Thoracic aorta (tissue), 2 donors: Measurements from ENCODE around the gene SOX15. TPM values are rescaled to one million over a fixed set of nuclear protein-coding genes. Genes with fewer than 3 reads are reported as not detected.

ENCODE experiments used
- ATAC-seq: fragments of 150-250 bp; one replicate; pipeline ENCODE4 v1.8.0; 2017; ENCODE audit warnings: low read depth; ENCODE audit not compliant: insufficient number of reproducible peaks, low FRiP score
- DNase-seq: peaks from one replicate; pipeline ENCODE4 v3.0.0-alpha.2; 2020; ENCODE audit warnings: low spot score
- H3K27ac ChIP-seq, 2 donors: fragments of 200-600 bp; sonication (generic); 1 replicate in 1 of 2; 2 replicates in 1 of 2; pipeline ENCODE4 v1.5.1; 2016; ENCODE audit warnings: mild to moderate bottlenecking in 2 of 2, moderate library complexity in 2 of 2
- H3K27me3 ChIP-seq: fragments of 200-600 bp; sonication (generic); replicated peaks from 2 replicates; pipeline ENCODE4 v1.6.0; 2016; ENCODE audit warnings: mild to moderate bottlenecking; ENCODE audit not compliant: insufficient read depth
- H3K36me3 ChIP-seq: fragments of 200-600 bp; sonication (generic); one replicate; pipeline ENCODE4 v1.5.1; 2016
- H3K4me1 ChIP-seq, 2 donors: fragments of 200-600 bp; sonication (generic); 1 replicate in 1 of 2; 2 replicates in 1 of 2; pipeline versions ENCODE4 v1.5.1 to v1.6.0; 2016; ENCODE audit warnings: low read depth in 2 of 2, mild to moderate bottlenecking in 1 of 2; ENCODE audit not compliant: control insufficient read depth in 1 of 2
- H3K4me3 ChIP-seq: fragments of 200-600 bp; sonication (generic); 2 replicates; pipeline ENCODE4 v1.5.1; 2016; ENCODE audit warnings: mild to moderate bottlenecking
- H3K9me3 ChIP-seq: fragments of 200-600 bp; sonication (generic); 2 replicates; pipeline ENCODE4 v1.5.1; 2016
- total RNA-seq, 2 donors: library from RNA; depleted of rRNA; stranded (reverse); fragments of >200 nt; gene quantifications; one replicate each; pipeline versions ENCODE4 v1.1.0 to v1.2.3, GENCODE V29; 2016
- TF ChIP-seq, protein P1 (sequence below): fragments of 200-600 bp; sonication (generic); IDR thresholded peaks from one replicate; pipeline ENCODE4 v1.5.1; 2019; ENCODE audit warnings: antibody characterized with exemption

Gene SOX15
- total RNA-seq, 2 donors from 2014 or later = 0.81 to 2.8 TPM

DNA sequence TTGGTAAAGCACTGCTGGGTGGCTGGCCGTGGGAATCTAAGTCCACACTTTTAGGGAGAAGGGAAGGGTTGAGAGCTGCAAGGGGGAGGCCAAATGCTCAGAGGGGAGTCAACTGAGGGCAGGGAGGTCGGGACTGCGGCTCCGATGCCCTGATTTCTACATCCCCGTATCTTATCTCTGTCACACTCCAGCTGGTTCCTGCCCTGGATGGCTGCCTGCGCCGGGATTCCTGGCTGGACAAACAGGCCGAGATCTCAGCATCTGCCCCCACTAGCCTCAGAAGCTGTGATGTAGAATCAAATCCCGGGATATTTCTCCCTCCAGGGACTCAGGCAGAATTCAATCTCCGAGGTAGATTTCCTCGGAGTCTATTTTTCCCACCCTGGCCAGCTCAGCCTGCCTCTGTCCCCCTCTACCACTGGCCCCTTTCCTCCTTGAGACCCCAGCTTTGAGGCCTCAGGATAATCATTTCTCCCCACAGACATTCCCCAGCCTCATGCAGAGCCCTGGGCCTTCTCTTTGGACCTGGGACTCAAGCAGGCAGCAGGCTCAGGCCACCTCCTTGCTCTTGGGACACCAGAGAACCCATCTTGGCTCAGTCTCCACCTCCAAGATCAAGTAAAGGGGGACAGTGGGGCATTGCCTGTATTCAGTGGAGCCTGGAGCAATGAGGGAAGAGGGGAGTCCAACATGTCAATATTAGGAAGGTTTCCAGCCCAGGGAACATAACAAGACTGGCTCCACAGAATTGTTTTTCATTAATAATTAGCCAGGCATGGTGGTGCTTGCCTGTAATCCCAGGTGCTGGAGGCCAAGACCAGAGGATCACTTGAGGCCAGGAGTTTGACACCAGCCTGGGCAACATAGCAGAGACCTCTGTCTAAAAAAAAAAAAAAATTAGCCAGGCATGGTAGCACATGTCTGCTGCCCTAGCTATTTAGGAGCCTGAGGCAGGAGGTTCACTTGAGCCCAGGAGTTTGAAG is 41.8 kb upstream of the SOX15 start:
- Histone ChIP-seq H3K4me3 (no peak overlapping the region), H3K4me1 (peaks cover 2 to 4% of the 10 kb centered on the region in 2 donors), H3K9me3 (no peaks in the 10 kb centered on the region), H3K36me3 (no peaks in the 10 kb centered on the region), H3K27me3 (no peaks in the 10 kb centered on the region), H3K27ac (no peak overlapping the region)
- ATAC-seq (no peak), DNase-seq (no peak)
- TF ChIP-seq, protein P1, sequence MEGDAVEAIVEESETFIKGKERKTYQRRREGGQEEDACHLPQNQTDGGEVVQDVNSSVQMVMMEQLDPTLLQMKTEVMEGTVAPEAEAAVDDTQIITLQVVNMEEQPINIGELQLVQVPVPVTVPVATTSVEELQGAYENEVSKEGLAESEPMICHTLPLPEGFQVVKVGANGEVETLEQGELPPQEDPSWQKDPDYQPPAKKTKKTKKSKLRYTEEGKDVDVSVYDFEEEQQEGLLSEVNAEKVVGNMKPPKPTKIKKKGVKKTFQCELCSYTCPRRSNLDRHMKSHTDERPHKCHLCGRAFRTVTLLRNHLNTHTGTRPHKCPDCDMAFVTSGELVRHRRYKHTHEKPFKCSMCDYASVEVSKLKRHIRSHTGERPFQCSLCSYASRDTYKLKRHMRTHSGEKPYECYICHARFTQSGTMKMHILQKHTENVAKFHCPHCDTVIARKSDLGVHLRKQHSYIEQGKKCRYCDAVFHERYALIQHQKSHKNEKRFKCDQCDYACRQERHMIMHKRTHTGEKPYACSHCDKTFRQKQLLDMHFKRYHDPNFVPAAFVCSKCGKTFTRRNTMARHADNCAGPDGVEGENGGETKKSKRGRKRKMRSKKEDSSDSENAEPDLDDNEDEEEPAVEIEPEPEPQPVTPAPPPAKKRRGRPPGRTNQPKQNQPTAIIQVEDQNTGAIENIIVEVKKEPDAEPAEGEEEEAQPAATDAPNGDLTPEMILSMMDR = no peak

DNA sequence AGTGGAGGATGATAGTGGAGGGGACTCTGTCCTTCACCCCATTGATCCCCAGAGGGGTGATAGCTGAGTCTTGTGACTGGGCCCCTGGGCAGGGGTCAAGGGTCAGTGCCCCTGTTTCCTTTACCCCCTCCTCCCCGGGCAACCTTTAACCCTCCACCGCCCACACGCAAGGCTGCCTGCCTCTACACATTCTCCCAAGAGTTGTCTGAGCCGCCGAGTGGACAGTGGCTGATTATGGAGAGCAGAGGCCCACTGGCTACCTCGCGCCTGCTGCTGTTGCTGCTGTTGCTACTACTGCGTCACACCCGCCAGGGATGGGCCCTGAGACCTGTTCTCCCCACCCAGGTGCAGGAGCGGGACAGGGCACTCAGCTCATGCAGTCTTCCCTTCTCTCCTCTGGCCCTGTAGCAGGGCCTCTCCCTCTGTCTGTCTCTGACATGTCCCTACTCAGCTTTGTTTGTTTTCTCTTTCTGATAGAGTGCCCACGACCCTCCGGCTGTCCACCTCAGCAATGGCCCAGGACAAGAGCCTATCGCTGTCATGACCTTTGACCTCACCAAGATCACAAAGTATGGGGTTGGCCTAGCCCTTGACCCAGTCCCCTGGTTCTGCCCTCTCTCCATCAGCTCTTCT is 40.2 kb upstream of the SOX15 start, which contains the start of gene SHBG:
Gene SHBG (plus strand): TSS at position 197 of the 633 bp plus-strand sequence. CDS start 38 bp downstream, at position 235.
- H3K27ac ChIP-seq = no peak within 1 kb of the TSS
- H3K4me3 ChIP-seq = no peak within 1 kb of the TSS
- TF ChIP-seq, protein P1 = no peak
- peaks cover 7 to 8% of the 10 kb centered on the region in 2 donors for H3K4me1 ChIP-seq
- no peaks in the 10 kb centered on the region for H3K9me3 ChIP-seq
- H3K27me3 ChIP-seq = no peaks in the 10 kb centered on the region
- DNase-seq = no peak
- no peaks in the 10 kb centered on the region for H3K36me3 ChIP-seq
- ATAC-seq = no peak

DNA sequence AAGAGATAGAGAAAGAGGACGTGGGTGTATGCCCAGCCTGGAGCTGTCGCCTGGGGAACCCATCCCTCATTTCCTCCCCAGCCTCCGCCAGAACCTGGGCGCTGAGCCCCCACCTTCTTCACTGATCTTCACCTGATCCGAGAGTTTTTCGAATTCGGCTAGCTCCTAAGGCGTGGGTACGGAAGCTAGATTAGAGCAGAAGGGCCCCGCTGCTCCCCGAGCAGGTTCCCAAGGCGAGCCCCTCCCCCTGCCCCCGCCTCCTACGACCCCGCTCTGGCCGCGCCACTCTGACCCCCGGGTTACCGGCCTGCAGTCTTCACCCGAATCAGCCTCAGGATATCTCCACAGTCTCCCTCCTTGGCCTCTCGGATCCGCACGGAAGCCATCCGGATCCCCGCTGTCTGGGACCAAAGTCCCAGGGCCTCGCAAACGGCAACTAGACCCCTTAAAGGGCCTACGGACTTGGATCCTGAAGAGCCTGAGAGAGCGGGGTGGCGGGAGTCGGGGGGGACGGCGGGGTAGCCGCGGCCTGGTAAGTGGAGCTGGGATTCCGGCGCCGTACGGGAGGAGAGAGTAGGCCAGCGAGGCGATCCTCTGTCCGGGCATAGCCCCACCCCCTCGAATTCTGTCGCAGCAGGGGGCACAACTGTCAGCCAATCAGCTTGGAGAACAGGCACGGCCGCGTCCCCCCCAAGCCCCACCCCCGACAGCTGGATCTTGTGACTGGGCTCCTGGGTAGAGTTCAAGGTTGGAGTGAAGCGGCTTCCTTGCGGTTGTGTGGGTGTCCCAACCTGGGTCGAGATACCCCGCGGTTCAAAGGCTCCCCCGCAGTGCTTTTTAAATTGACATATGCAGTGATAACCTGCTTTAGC is 37.6 kb upstream of the SOX15 start, which contains the start of gene SAT2:
Gene SAT2 (minus strand): TSS at position 572 of the 872 bp plus-strand sequence. CDS start 186 bp downstream, at position 386.
- peak; percentile 80 for DNase-seq
- no peaks in the 10 kb centered on the region for H3K27me3 ChIP-seq
- peaks cover 7 to 8% of the 10 kb centered on the region in 2 donors for H3K4me1 ChIP-seq
- ATAC-seq = peak; percentile 62
- no peaks in the 10 kb centered on the region for H3K36me3 ChIP-seq
- no peaks in the 10 kb centered on the region for H3K9me3 ChIP-seq
- TF ChIP-seq, protein P1 = no peak
- peak within 1 kb of the TSS; percentile 100 for H3K4me3 ChIP-seq
- H3K27ac ChIP-seq = peak within 1 kb of the TSS; percentile 79 to 92

DNA sequence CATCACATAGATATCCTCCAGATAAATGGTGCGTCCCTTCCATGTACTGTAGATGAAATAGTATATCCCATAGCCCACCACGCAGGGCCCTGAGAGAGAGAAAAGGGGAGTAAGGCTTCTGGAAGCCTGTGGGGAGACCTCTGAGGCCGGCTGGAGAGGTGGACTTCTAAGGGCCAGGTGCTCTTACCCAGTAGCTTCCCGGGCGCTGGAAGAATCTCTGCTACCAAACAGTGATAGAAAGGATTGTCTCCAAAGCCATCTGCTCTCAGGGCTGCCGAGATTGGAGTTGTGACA is 37.0 kb upstream of the SOX15 start:
- H3K36me3 ChIP-seq = no peaks in the 10 kb centered on the region
- peak overlapping the region; percentile 100 for H3K4me3 ChIP-seq
- peaks cover 7 to 8% of the 10 kb centered on the region in 2 donors for H3K4me1 ChIP-seq
- TF ChIP-seq, protein P1 = no peak
- H3K27me3 ChIP-seq = no peaks in the 10 kb centered on the region
- no peak for DNase-seq
- H3K9me3 ChIP-seq = no peaks in the 10 kb centered on the region
- peak overlapping the region; percentile 79 to 92 for H3K27ac ChIP-seq
- ATAC-seq = no peak
